HG02938 (cell line): ENCODE results near the gene SLIT3.

ENCODE experiments used
- ATAC-seq: cut with Tn5 transposase; IDR thresholded peaks from one replicate; pipeline ENCODE4 v1.9.1; 2021; ENCODE audit warnings: mild to moderate bottlenecking, moderate library complexity; ENCODE audit not compliant: unreplicated experiment

SLIT3 gene

GRCh38 chr5:169178754-169179153, 122.2 kb downstream of the SLIT3 start:
- no peak for ATAC-seq

DNA sequence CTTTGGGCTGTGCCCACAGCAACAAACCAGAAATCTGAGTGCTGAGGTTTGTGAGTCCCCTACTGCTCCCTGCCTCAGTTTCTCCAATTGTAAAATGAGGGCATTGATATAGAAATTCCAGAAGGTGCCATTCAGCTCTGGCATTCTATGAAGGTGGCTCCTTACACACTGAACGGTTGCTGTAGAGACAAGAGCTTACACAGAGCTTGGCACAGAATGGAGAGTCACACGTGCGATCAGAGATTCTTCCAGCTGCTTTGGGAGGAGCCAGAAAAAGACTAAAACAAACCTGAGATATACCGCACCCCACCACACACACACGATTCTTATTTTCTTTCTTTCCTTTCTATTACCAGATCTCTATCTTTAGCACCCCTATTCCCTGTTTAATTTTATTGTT, 122.7 kb downstream of the SLIT3 start:
- no peak for ATAC-seq

- no peak for ATAC-seq
These were observed 123.9 kb downstream of the SLIT3 start for GRCh38 chr5:169176709-169177694.

GRCh38 chr5:169175733-169176132, 125.2 kb downstream of the SLIT3 start:
- no peak for ATAC-seq

DNA sequence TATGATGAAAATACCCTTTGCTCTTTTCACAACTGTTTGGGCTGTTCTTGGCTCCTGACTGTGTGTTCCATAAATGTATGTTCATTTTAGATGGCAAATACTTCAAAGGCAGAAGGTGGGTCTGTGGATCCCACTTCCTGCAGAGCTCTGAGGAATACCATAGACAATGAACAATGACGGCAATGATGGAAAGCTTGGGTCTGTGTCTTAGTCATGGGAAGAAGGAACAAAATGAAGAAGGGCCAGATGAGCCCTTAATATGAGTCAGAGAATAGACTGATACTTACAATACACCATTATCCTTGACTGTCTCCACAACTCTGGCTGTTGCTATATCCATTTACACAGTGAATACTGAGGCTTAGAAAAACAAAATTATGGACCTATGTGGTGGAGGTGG, 126.0 kb downstream of the SLIT3 start:
- no peak for ATAC-seq

- ATAC-seq = no peak
These were observed 127.6 kb downstream of the SLIT3 start for GRCh38 chr5:169173372-169173771.

GRCh38 chr5:169171515-169171914, 129.4 kb downstream of the SLIT3 start:
- no peak for ATAC-seq

DNA sequence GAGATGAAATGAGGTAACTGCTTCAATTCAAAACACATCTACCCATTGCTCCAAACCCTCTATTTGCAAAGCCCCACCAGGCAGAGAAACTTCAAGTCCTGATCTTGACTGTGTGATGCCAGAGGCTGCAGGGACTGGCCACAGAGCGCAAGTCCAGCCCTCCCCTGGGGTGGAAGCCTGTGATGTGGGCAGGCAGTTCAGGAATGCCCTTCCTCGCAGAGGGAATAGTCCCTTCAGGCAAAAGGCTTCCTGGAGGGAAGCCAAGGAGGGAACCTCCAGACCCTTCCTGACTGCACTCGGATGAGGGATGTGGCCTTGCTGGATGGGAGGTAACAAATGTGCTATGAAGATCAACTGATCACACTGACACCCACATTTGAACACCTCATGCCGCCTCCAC, 131.2 kb downstream of the SLIT3 start:
- no peak for ATAC-seq

- no peak for ATAC-seq
These were observed 132.7 kb downstream of the SLIT3 start for GRCh38 chr5:169168280-169168679.

DNA sequence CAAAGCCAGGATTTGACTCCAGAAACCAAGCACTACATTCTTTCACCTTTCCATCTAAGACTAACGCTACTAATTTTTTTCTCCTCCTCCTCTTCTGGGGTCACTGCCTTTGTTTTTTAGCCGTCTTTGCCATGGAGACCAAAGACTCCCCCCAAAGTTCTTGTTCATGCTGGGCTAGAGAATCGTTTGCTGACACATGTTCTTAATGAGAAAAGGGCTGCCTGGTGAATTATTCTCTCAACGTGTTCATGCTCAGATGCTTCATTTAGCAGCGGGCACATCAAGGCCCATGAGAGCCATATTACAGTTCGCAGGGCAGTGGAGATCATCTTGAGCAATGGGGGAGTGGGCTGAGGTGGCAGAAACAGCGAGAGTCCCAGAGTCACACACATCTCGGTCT, 134.9 kb downstream of the SLIT3 start:
- no peak for ATAC-seq

- no peak for ATAC-seq
These were observed 135.9 kb downstream of the SLIT3 start for GRCh38 chr5:169165052-169165451.

- no peak for ATAC-seq
These were observed 136.4 kb downstream of the SLIT3 start for GRCh38 chr5:169164481-169164925.

- ATAC-seq = no peak
These were observed 138.5 kb downstream of the SLIT3 start for GRCh38 chr5:169162407-169162806.

GRCh38 chr5:169161022-169161680, 139.8 kb downstream of the SLIT3 start:
- ATAC-seq = no peak

GRCh38 chr5:169160405-169160901, 140.5 kb downstream of the SLIT3 start:
- ATAC-seq = no peak

GRCh38 chr5:169158764-169159163, 142.2 kb downstream of the SLIT3 start:
- no peak for ATAC-seq

DNA sequence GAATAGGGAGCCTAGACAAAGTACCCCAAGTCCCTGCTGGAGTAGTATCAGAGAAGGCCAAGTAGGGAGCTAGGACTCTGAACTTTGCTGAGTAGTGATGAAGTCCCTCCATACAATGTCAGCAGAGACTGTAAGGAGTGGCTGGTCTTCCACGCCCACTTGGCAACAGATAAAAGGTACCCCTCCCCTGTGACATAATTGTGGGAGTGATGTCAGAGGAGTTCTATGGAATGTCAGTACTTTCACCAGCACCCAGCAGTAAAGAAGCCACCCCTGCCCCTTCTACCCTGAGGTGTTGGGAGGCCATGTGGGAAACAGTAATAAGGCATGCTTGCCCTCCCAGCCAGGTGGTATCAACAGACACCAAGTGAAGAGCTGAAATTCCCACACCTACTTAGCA, 143.9 kb downstream of the SLIT3 start:
- ATAC-seq = no peak

DNA sequence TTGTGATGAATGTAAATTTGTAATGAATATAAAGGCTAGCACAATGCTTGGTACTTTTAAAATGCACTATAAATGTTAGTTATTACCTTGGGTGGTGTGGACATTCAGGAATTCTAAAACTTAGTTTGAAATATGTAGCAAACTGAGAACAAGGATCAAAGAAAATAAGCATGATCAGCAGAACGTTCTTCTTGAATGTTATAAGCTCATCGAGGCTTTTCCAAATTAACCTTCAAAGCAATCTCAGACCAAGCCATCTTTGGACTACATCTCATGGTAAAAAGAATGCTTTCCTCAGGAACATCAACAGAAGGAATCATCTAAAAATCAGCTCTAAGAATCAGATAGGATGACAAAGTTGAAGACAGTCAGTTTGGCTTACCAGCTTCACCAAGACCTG, 146.3 kb downstream of the SLIT3 start:
- no peak for ATAC-seq

DNA sequence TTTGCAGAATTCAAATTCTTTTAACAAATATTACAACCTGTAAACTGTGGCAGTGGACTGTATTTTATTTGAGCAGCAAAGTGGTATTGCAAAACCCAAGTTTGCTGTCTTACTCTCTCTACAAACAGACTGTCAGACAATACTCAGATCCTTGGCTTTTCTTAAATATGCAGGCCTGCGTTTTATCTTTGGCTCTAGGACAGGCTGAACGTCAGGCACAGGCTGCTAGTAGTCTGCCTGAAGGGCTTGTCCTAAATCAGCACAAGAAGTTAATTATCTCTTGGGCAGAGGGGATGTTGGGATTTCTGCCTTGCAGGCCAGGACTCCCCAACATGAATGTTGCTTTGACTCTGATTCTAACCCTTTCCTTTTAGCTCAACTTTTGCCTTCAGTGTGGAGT, 147.5 kb downstream of the SLIT3 start:
- ATAC-seq = no peak

DNA sequence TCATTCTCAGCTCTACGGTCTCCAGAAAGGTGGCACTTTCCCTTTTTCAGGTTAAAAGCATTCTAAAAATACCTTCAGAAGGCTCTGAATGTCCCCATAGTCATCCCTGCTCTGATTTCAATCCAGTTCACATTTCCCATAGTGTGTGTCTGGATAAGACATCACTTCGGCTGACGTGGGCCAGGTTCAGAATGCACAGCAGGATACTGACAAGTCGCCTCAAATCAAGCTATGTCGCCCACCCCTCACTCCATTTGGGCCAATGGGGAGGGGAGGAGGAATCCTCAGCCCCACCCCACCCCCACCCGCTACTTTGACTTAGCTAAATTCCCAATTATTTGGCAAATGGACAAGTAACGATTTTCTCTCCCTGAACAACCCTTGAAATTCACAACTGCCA, 148.0 kb downstream of the SLIT3 start:
- no peak for ATAC-seq

GRCh38 chr5:169152453-169152852, 148.5 kb downstream of the SLIT3 start:
- no peak for ATAC-seq
